Karpas-422 (cell line): ENCODE data around the gene TAAR6. TPM values are rescaled to one million over a fixed set of nuclear protein-coding genes. Genes with fewer than 3 reads are reported as not detected.
"Not testable (repeated sequence)": the region's sequence is repeated elsewhere in the genome, so short reads cannot be mapped to it uniquely, and the experiment has no call there.

ENCODE experiments used
- DNase-seq: peaks from one replicate; pipeline ENCODE4 v3.0.0-alpha.2; 2015
- H2AFZ ChIP-seq: fragments of 200-600 bp; sonication (generic); 2 replicates; pipeline ENCODE4 v1.6.1; 2014; ENCODE audit warnings: antibody characterized with exemption, low read length, mixed read lengths
- H3K27ac ChIP-seq: fragments of 200-600 bp; sonication (generic); 2 replicates; pipeline ENCODE4 v1.5.1; 2014; ENCODE audit warnings: mild to moderate bottlenecking, low read length, moderate library complexity
- H3K27me3 ChIP-seq: fragments of 200-600 bp; sonication (generic); 2 replicates; pipeline ENCODE4 v1.6.1; 2014; ENCODE audit warnings: low read length, mixed read lengths
- H3K36me3 ChIP-seq: fragments of 200-600 bp; sonication (generic); 2 replicates; pipeline ENCODE4 v1.6.1; 2014; ENCODE audit warnings: low read length, mixed read lengths; ENCODE audit not compliant: insufficient read depth
- H3K4me1 ChIP-seq: fragments of 200-600 bp; sonication (generic); 2 replicates; pipeline ENCODE4 v1.6.1; 2014; ENCODE audit warnings: mild to moderate bottlenecking, low read length, mixed read lengths
- H3K4me2 ChIP-seq: fragments of 200-600 bp; sonication (generic); 2 replicates; pipeline ENCODE4 v1.6.1; 2014; ENCODE audit warnings: low read length, low read depth, mild to moderate bottlenecking; ENCODE audit not compliant: poor library complexity, severe bottlenecking
- H3K4me3 ChIP-seq: fragments of 200-600 bp; sonication (generic); 2 replicates; pipeline ENCODE4 v1.5.1; 2014; ENCODE audit warnings: mild to moderate bottlenecking, antibody characterized with exemption, low read length, mixed read lengths
- H3K79me2 ChIP-seq: fragments of 200-600 bp; sonication (generic); 2 replicates; pipeline ENCODE4 v1.6.1; 2014; ENCODE audit warnings: mild to moderate bottlenecking, low read length, mixed read lengths
- H3K9ac ChIP-seq: fragments of 200-600 bp; sonication (generic); 2 replicates; pipeline ENCODE4 v1.6.0; 2014; ENCODE audit warnings: low read length
- H3K9me2 ChIP-seq: fragments of 200-600 bp; sonication (generic), shearing (Covaris generic); replicated peaks from 2 replicates; pipeline ENCODE4 v1.6.0; 2014; ENCODE audit warnings: mild to moderate bottlenecking, low read length, moderate library complexity; ENCODE audit not compliant: insufficient read depth
- H3K9me3 ChIP-seq: fragments of 300-700, 200-600 bp; sonication (generic); 2 replicates; pipeline ENCODE4 v1.6.1; 2014; ENCODE audit warnings: low read length, mixed read lengths
- H4K20me1 ChIP-seq: fragments of 200-600 bp; sonication (generic); 2 replicates; pipeline ENCODE4 v1.6.1; 2014; ENCODE audit warnings: mild to moderate bottlenecking, antibody characterized with exemption, low read length, low read depth; ENCODE audit not compliant: insufficient read depth
- total RNA-seq: library from RNA; depleted of rRNA; stranded (reverse); fragments of >200 nt; shearing (Covaris generic); gene quantifications from 2 replicates; pipeline ENCODE4 v1.2.3, GENCODE V29; 2014; ENCODE audit warnings: low replicate concordance

TAAR6 gene
- total RNA-seq, 1 experiment from 2014 or later, result not detected

DNA sequence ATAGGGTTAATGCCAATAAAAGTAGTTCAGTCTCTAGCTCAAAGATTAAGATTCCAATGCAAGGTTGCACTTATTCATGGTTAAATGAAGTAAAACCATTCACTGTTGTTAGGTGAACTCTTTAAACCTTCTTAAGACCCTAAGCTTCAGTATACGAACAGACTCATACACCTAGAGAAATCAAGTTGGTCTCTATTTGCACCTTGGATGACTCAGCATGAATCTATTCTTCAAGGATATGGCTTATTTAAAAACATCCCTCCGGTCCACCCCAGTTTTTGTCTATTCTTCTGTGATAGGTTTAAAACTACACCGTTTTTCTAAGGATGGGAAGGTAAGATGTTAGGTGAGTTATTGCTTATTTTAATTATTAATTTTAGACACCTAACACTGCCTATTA, 33.0 kb upstream of the TAAR6 start:
- Histone ChIP-seq H3K27ac (no peak overlapping the region), H3K4me2 (no peak overlapping the region), H3K9ac (no peak overlapping the region), H3K79me2 (no peaks in the 10 kb centered on the region), H3K9me2 (no peaks in the 10 kb centered on the region), H3K4me1 (no peaks in the 10 kb centered on the region), H3K36me3 (no peaks in the 10 kb centered on the region), H2AFZ (no peak overlapping the region), H4K20me1 (no peaks in the 10 kb centered on the region), H3K9me3 (no peaks in the 10 kb centered on the region), H3K27me3 (no peaks in the 10 kb centered on the region), H3K4me3 (no peak overlapping the region)
- DNase-seq, result no peak

DNA sequence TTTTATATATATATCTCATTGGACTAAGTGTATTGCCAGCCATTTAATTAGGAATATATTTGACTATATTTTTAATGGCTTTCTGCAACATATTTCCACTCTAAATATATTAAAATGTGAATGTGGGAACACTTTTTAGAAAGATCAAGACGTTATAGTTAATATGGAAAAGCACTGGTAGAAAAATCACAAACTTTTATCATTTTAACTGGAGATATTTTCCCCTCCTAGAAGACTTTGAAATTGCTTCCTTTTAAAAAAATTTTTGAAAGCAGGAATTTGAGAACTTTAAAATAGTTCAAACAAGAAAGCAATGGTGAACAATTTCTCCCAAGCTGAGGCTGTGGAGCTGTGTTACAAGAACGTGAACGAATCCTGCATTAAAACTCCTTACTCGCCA, 32.1 kb upstream of the TAAR6 start, which contains the start of gene TAAR9:
Gene TAAR9 (plus strand): TSS at position 301 of the 400 bp plus-strand sequence. CDS start 13 bp downstream, at position 314.
- Histone ChIP-seq H3K9me3 (no peaks in the 10 kb centered on the region), H3K4me3 (no peak within 1 kb of the TSS), H3K79me2 (no peaks in the 10 kb centered on the region), H3K9me2 (no peaks in the 10 kb centered on the region), H3K27me3 (no peaks in the 10 kb centered on the region), H3K9ac (no peak within 1 kb of the TSS), H4K20me1 (no peaks in the 10 kb centered on the region), H3K36me3 (no peaks in the 10 kb centered on the region), H3K4me1 (no peaks in the 10 kb centered on the region), H3K27ac (no peak within 1 kb of the TSS), H3K4me2 (no peak within 1 kb of the TSS), H2AFZ (no peak within 1 kb of the TSS)
- DNase-seq, result no peak

DNA sequence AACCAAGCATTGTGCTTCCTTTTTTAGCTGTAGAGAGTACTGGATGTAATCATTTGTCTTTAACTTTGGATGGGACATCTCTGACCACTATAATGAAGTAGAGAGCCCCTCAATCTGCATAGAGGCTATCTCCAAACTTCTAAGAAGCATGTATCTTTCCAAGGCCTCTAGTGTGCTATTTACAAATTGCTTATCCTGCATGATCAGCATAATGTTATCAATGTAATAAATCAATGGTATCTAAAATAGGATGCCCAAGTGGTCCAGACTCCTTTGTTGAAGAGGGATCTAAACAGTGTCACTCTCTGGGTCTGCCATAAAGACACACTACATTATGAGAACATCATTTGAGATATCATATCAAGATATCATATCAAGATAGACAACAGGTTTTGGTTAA, 25.3 kb upstream of the TAAR6 start:
- Histone ChIP-seq H3K27ac (no peak overlapping the region), H3K4me3 (no peak overlapping the region), H4K20me1 (no peaks in the 10 kb centered on the region), H3K27me3 (no peaks in the 10 kb centered on the region), H2AFZ (no peak overlapping the region), H3K36me3 (no peaks in the 10 kb centered on the region), H3K9me2 (no peaks in the 10 kb centered on the region), H3K9ac (no peak overlapping the region), H3K79me2 (no peaks in the 10 kb centered on the region), H3K4me1 (no peaks in the 10 kb centered on the region), H3K4me2 (no peak overlapping the region), H3K9me3 (no peaks in the 10 kb centered on the region)
- DNase-seq, result no peak

DNA sequence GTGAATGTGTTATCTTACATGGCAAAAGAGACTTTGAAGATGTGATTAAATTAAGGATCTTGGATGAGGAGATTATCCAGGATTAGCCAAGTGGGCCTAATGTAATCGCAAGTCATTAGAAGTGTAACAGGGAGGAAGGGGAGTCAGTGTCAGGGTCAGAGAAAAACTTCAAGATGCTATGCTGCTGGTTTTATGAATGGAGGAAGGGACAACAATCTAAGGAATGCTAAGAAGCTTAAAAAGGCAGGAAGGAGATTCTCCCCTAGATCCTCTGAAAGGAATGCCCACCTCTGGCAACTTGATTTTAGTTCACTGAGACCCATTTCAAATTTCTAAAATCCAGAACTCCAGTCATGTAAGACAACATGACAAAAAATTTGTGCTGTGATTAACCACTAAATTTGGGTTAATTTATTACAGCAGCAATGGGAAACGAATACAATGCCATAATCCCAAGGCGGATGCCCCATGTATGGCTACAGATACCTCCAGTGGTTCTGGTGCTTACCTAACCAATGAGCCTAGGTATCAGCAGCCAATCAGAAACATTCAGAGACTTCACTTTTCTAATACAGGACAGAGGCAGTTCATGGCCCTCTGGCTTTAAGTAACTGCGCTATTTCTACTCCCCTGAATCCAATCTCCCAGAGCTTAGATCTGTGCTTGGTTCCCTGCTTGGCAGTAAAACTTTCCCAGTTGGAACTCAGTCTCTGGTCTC, 21.2 kb upstream of the TAAR6 start:
- H3K36me3 ChIP-seq, result no peaks in the 10 kb centered on the region
- no peak overlapping the region for H3K4me3 ChIP-seq
- no peaks in the 10 kb centered on the region for H3K4me1 ChIP-seq
- H3K9me2 ChIP-seq, result no peaks in the 10 kb centered on the region
- H3K9me3 ChIP-seq, result no peaks in the 10 kb centered on the region
- no peak overlapping the region for H3K27ac ChIP-seq
- no peak for DNase-seq
- H3K79me2 ChIP-seq, result no peaks in the 10 kb centered on the region
- no peak overlapping the region for H2AFZ ChIP-seq
- H4K20me1 ChIP-seq, result no peaks in the 10 kb centered on the region
- no peak overlapping the region for H3K4me2 ChIP-seq
- H3K9ac ChIP-seq, result no peak overlapping the region
- H3K27me3 ChIP-seq, result no peaks in the 10 kb centered on the region

DNA sequence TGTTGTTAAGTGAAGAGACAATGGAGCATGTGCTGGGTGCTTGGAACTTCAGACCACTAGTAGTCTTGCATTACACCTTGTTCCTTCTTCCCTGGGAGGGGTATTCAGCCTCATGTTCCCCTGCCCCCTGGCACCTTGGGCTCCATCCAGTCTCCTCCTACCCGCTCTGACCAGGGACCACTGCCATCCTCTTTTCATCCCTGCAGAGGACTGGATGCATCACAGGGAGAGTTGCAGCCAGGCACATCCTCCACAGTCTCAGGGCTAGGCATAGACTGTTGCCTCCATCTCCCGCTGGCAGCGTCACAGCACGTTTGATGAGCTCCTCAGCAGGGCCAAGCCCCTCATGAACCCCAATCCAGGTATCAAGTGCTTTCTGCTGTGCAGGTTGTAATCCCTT, 18.9 kb upstream of the TAAR6 start:
- H3K79me2 ChIP-seq, result no peaks in the 10 kb centered on the region
- H3K9ac ChIP-seq, result no peak overlapping the region
- H2AFZ ChIP-seq, result no peak overlapping the region
- DNase-seq, result no peak
- no peak overlapping the region for H3K4me2 ChIP-seq
- H3K4me3 ChIP-seq, result no peak overlapping the region
- no peaks in the 10 kb centered on the region for H3K4me1 ChIP-seq
- no peaks in the 10 kb centered on the region for H3K9me3 ChIP-seq
- no peak overlapping the region for H3K27ac ChIP-seq
- H3K9me2 ChIP-seq, result no peaks in the 10 kb centered on the region
- H3K36me3 ChIP-seq, result no peaks in the 10 kb centered on the region
- no peaks in the 10 kb centered on the region for H3K27me3 ChIP-seq
- no peaks in the 10 kb centered on the region for H4K20me1 ChIP-seq

DNA sequence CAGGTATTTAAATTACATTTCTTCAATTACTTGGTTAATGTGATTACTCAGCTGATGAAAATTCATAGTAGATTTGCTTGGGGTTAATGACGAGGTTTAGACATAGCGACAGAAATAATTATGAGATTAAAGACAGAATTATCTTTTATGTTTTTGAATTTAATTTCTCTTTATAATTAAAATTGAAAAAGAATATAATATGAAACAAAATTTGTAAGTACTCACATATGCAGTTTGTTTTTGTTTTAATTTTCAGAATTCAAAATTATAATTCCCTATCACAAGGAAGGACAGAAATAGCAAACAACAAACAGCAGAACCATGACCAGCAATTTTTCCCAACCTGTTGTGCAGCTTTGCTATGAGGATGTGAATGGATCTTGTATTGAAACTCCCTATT, 17.8 kb upstream of the TAAR6 start, which contains the start of gene TAAR8:
Gene TAAR8 (plus strand): TSS at position 301 of the 400 bp plus-strand sequence. CDS start 21 bp downstream, at position 322.
- H3K79me2 ChIP-seq, result no peaks in the 10 kb centered on the region
- H3K4me2 ChIP-seq, result no peak within 1 kb of the TSS
- no peak within 1 kb of the TSS for H3K27ac ChIP-seq
- H3K4me1 ChIP-seq, result no peaks in the 10 kb centered on the region
- no peak for DNase-seq
- H3K4me3 ChIP-seq, result no peak within 1 kb of the TSS
- no peak within 1 kb of the TSS for H2AFZ ChIP-seq
- H4K20me1 ChIP-seq, result no peaks in the 10 kb centered on the region
- H3K36me3 ChIP-seq, result no peaks in the 10 kb centered on the region
- H3K27me3 ChIP-seq, result no peaks in the 10 kb centered on the region
- no peaks in the 10 kb centered on the region for H3K9me3 ChIP-seq
- H3K9me2 ChIP-seq, result no peaks in the 10 kb centered on the region
- H3K9ac ChIP-seq, result no peak within 1 kb of the TSS

DNA sequence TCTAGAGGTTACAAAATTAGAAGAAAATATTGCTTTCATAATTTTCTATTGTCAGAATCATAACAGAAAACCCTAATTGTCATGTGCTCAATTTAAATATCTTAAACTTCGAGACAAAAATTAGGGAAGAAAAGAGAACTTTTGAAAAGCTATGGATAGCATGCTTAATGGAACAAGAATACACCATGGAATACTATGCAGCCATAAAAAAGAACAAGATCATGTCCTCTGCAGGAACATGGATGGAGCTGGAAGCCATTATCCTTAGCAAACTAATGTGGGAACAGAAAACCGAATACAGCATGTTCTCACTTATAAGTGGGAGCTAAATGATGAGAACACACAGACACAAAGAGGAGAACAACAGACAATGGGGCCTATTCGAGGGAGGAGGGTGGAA, 10.0 kb upstream of the TAAR6 start:
- not testable (repeated sequence) for H3K27ac ChIP-seq, H3K4me2 ChIP-seq, H2AFZ ChIP-seq, H3K79me2 ChIP-seq, H3K27me3 ChIP-seq, H3K9me3 ChIP-seq, H3K4me3 ChIP-seq, H3K36me3 ChIP-seq, H3K9ac ChIP-seq, H4K20me1 ChIP-seq, H3K4me1 ChIP-seq, DNase-seq, H3K9me2 ChIP-seq

DNA sequence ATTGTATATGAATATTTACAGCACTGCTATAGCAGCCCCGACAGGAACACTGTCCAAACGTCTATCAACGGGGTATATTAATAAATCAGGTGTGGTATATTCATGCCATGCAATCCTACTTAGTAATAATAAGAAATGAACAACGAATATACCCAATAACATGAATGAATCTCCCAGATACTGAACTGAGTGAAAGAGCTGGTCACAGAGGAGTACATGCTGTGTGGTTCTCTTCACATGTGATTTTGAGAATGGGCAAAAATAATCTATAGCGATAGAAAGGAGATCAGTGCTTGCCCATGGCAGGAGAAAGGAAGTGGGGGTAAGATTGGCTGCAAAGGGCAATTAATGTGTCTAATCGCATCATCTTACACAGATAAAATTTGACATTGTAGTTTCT, 3.7 kb upstream of the TAAR6 start:
- Histone ChIP-seq H3K4me3 (no peak overlapping the region), H3K4me1 (no peaks in the 10 kb centered on the region)

More for the DNA sequence above, 3.7 kb upstream of the TAAR6 start:
- Histone ChIP-seq H3K9ac (no peak overlapping the region), H2AFZ (no peak overlapping the region), H3K9me3 (no peaks in the 10 kb centered on the region), H4K20me1 (no peaks in the 10 kb centered on the region), H3K27me3 (no peaks in the 10 kb centered on the region), H3K9me2 (no peaks in the 10 kb centered on the region), H3K27ac (no peak overlapping the region), H3K36me3 (no peaks in the 10 kb centered on the region), H3K4me2 (no peak overlapping the region), H3K79me2 (no peaks in the 10 kb centered on the region)
- no peak for DNase-seq
